GM21390 (cell line): Measurements from ENCODE around the gene TMEM184A.
A peak's percentile ranks its signal among the peaks of the same experiment; 100 is the strongest.
"Not testable (repeated sequence)": the region's sequence is repeated elsewhere in the genome, so short reads cannot be mapped to it uniquely, and the experiment has no call there.

Experiments
- ATAC-seq: cut with Tn5 transposase; IDR thresholded peaks from one replicate; pipeline ENCODE4 v1.9.1; 2021; ENCODE audit not compliant: unreplicated experiment

The TMEM184A gene

DNA sequence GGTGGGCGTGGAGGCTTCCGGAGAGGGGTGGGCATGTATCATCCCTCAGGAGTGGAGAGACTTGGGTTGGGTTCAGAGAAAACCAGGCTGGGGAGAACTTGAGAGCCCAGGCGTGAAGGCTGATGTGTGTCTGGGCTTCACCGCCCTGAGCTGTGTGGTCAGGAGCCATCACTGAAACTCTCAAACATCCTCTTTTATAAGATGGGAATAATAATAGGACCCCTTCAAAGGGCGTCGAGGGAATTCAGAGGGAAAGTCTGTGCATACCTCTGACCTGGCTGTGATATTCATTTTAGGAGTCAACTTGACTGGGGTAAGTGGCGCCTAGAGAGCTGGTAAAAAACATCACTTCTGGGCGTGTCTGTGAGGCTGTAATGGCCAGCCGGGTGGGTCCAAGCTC, 34.9 kb upstream of the TMEM184A start:
- no peak for ATAC-seq

DNA sequence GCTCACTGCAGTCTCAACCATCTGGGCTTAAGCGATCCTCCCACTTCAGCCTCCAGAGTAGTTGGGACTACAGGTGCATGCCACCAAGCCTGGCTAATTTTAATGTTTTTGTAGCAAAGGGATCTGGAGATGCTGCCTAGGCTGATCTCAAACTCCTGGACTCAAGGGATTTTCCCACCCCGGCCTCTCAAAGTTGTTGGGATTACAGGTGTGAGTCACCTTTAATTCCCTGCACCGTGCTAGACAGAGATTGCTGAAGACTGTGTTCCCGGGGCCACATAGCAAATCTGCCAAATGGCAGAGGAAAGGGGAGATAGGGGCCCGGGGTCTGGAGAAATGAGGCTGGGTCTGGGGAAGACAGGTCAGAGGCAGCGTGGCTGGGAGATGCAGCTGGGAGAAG, 34.5 kb upstream of the TMEM184A start:
- no peak for ATAC-seq

DNA sequence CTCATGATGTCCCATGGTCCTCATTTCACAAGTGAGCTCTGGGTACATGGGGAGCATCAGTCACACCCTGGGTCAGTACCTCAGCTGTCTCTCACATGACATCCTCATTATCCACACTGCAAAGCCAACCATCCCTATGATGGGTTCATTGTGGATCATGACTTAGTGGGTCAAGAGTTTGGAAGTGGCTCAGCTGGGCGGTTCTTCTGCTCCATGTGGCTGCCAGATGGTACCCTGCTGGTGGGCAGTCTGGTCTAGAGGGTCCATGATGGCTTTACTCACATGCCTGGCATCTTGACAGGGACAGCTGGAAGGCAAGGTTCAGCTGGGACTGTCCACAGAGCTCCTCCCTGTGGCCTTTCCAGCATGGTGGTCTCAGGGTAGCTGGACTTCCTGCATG, 33.0 kb upstream of the TMEM184A start:
- ATAC-seq = no peak

DNA sequence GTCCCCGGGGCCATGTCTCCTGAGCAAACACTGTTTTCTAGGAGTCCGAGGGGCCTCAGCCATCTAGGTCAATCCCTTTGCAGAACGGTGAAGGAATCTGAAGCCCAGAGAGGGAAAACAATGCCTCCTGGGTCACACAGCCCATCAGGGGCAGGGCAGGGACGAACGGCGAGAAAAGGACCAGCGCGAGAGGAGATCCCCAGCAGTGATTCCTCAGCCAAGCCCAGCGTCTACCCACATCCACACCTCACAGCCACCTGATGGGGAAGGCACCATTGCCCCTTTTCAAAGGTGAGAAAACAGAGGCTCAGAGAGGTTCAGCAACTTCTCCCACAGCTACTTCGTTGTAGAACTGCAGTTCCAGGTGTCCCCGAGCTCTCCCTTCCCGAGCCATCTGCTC, 31.7 kb upstream of the TMEM184A start:
- ATAC-seq = no peak

DNA sequence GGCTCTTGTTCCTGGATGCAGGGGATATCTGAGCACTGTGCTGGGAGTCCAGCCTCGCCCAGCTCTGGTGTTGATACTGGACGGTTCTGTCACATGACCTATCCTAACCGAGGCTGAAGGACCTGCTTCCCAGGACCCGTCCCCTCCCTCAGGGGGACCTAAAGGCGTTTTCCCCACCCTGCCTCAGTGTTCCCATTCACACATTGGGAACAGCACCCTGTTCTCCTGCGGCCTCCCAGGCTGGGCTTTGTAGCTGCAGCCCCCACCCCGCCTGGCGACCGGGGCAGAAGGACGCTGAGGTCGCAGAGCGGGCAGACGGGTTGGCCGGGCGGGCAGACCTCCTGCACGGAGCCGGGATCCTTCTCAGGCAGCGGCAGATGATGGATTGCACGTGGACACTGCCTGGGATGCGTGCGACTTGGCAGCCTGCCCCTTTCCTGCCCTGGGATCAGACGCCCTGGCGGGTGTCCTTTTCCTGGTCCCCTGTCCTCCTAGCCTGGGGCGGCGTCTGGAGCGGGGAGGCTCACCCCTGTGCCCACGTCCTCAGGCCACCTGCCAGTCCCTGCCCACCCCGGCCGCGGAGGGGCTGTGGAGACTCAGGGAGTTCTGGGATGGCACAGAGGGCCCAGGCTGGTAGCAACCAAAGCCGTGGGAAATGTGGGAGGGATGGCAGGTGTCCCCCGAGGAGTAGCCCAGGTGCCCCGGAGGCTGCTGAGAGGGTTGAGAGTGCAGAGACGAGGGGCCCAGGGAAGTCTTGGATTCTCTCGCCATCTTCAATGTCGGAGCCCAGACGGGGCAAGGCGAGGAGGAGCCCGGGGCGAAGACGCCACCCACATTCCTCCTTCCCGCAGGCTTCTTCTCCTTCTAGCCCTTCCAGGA, 31.1 kb upstream of the TMEM184A start:
- no peak for ATAC-seq

DNA sequence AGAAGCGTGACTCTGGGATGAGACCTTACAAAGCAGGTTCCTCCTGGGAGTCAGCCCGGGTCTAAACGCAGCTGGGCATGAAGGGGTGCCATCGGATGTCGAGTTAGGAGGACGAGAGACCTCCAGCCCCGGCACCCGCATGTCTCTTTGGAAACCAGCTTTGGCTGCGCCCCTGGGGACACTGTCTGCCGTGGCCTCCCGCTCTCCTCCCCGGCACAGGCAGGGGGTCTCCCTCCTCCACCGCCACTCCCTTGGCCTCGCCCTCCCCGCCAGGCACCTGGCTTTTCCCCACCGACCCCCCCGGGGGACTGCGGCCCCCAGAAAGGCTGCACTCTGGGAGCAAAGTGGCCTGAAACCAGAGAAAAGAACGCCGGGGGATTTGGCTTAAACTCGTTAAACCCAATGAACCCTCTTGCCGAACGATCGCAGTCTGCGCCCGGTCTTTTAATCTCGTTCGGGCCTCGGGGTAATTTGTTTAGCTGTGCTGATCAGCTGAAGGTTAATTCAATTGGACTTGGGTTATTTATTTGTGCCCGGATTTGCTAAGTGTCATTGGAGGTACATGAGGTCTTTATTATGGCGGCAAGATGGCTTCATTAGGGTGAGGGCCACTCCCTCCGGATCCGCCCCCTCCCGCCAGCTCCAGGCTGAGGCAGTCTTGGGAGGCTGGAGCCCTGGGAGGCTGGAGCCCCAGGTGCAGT, 30.3 kb upstream of the TMEM184A start:
- ATAC-seq = no peak

DNA sequence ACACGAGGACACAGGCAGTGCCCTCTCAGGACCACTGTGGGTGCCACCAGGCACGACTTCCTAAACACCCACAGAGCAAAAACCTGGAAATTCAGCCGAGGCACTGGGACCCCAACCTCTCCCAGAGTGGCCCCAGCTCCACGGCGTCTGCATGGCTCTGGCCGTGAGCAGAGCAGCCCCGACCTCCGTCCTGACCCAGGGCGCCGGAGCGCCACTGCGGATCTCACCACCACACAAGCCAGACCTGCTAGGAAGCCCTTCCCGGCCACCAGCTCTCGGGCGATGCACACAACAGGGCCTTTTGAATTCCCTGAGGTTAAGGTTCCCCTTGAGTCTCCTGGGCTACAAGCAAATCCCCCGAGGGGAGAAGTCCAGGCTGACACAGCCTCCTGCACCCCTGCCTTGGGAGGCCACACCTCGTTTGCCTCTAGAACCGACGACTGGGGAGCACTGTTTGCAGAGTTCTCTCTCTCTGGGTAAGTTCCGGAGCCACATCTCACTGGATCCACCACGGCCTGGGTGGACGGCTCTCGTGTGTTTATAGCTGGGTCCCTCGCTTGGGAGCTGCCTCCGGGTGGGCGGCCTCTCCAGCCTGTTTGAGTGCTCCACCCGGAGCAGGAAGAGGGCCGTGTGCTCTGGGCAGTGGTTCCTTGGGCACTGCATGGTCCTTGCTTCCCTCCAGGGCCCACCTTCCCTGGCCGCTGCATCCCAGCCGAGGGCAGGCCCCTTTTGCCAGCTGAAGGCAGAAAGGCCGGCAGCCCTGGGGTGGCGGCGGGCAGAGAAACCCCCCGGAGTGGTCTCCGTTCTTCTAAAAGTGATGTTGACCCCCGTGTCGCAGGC, 29.4 kb upstream of the TMEM184A start:
- ATAC-seq = no peak

DNA sequence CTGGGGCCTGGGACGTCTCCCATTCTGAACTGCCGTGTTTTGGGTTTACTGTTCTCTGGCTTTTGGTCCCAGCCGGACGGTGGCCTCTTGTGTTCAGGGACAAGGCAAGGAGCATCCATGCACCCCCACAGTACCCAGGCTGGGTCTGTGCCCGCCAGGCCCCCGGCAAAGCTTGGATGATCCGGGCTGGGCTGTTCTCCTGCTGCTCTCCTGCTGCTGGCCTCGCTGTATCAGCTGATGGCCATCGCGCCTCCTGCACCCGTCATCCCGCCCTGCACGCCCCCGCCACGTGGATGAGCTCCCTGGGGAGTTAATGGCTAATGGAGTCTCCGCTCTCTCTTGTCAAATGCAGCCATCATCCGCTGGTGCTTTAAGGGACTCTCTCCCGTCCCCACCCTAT, 28.7 kb upstream of the TMEM184A start:
- no peak for ATAC-seq

DNA sequence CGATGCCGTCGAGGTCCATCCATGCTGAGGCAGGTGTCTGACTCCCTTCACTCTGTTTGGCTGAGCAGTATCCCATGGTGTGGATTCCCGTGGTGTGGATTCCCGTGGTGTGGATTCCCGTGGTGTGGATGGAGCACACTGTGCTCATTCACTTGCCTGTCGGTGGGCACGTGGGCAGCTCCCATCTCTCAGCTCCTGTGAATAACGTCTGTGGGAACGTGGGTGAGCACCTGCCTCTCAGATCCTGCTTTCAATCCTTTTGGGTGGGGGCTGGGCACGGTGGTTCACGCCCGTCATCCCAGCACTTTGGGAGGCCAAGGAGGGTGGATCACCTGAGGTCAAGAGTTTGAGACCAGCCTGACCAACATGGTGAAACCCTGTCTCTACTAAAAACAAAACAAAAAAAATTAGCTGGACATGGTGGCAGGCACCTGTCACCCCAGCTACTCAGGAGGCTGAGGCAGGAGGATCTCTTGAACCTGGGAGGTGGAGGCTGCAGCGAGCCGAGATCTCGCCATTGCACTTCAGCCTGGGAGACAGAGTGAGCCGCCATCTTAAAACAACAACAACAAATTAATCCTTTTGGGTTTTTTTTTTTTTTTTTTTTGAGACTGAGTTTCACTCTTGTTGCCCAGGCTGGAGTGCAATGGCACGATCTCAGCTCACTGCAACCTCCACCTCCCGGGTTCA, 27.4 kb upstream of the TMEM184A start:
- not testable (repeated sequence) for ATAC-seq

DNA sequence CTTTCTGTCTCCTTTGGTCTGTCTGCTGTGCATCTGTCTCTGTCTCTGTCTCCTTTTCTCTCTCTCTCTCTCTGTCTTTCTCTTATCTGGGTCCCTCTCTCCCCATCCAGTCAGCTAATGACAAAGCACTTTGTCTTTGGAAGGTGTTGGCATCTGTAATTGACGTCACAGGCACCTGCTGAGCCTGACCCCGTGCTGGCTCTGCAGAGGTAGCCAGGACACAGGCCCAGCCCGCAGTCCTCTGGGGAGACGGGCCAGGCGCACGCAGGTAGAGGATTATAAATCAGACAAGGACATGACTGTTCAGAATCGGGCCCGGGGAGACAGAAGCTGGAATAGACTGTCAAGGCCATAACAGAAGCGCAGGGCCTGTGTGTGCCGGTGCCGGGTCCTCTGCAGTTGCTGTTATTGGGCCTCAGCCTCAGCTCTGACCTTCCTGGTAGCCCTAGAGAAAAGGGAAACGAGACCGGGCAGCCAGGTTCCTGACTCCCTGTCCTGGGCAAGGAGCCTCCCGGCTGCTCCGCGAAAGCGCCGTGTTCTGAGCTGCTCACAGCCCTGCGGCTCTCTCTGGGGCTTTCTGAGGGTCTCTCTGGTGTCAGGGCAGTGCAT, 24.5 kb upstream of the TMEM184A start:
- no peak for ATAC-seq

DNA sequence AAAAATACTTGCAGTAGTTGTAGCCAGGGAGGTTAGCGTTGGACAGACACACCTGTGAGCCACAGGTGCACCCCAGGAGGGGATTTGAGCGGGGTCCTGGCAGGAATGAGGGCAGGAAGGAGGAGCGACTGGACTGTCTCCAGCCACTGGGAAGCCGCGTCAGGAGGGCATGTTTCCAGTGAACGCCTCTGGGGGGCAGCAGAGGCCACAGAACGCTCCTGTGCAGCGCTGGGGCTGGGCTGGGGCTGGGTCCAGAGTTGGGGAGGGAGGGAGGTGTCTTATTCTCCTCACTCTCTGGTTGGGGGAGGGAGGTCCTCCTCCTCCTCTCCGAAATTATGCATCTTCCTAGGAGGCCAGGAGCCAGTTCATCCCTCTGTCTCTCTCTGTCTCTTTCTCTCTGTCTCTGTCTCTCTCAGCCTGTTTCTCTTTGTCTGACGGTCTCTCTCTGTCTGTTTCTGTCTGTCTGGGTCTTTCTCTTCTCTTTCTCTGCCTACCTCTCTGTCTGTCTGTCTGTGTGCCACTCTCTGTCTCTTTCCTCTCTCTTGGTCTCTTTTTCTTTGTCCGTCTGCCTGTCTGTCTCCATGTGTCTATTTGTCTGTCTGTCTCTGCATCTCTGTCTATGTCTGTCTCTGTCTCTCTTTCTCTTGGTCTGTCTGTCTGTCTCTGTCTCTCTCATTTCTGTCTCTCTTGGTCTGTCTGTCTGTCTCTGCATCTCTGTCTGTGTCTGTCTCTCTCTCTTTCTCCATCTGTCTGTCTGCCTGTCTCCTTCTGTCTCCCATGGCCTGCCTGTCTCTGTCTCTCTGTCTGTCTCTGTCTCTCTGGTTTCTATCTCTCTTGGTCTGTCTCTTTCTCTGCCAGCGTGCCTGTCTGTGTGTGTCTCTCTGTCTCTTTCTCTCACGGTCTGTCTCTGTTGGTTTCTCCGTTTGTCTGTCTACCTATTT, 23.7 kb upstream of the TMEM184A start:
- ATAC-seq = no peak

DNA sequence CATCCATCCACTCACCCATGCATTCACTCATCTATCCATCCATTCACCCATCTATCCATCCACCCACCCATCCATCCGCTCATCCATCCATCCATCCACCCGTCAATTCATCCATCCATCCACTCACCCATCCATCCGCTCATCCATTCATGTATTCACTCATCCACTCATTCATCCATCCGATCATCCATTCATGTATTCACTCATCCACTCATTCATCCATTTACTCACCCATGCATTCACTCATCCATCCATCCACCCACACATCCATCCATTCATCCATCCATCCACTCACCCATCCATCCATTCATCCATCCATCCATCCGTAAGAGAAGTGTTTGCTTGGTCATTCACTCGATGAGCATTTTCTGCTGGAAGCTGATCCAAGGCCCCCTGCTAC, 22.5 kb upstream of the TMEM184A start:
- no peak for ATAC-seq

DNA sequence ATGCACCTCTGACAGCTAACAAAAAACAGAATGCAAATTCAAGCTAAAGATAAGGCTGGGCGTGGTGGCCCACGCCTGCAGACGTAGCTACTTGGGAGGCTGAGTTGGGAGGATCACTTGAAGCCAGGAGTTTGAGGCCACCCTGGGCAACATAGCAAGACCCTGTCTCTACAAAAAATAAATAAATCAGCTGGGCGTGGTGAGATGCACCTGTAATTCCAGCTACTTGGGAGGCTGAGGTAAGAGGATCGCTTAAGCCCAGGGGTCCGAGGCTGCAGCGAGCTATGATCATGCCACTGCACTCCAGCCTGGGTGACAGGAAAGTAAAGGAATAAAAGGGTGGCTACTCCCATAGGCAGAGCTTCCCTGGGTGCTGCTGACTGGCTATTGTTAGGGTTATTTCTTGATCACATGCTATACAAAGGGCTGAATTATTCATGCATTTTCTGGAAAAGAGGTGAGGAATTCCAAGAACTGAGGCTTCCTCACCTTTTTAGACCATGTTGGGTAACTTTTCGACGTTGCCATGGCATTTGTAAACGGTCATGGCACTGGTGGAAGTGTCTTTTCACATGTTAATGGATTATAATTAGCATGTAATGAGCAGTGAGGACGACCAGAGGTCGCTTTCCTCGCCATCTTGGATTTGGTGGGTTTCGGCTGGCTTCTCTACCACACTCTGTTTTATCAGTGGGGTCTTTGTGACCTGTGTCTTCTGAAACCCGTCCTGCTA, 20.7 kb upstream of the TMEM184A start:
- ATAC-seq = no peak

DNA sequence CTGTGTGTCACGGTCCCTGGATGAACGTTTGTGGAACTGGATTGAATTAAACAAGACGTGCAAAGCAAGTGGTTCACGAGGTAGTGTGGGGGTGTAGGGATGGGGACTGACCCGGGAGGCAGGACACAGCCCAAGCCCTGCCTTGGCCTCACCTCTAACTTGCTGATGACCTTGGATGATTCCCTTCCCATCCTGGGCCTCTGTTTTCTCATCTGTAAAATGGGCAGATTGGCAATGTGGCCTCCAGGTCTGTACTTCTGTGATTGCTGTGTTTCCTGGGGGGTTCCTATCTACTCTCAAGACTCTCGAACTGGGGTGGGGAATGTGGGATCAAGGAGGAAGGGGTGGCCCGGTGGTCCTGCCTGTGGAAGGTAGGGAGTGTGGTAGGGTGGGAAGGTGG, 19.8 kb upstream of the TMEM184A start:
- ATAC-seq = no peak

DNA sequence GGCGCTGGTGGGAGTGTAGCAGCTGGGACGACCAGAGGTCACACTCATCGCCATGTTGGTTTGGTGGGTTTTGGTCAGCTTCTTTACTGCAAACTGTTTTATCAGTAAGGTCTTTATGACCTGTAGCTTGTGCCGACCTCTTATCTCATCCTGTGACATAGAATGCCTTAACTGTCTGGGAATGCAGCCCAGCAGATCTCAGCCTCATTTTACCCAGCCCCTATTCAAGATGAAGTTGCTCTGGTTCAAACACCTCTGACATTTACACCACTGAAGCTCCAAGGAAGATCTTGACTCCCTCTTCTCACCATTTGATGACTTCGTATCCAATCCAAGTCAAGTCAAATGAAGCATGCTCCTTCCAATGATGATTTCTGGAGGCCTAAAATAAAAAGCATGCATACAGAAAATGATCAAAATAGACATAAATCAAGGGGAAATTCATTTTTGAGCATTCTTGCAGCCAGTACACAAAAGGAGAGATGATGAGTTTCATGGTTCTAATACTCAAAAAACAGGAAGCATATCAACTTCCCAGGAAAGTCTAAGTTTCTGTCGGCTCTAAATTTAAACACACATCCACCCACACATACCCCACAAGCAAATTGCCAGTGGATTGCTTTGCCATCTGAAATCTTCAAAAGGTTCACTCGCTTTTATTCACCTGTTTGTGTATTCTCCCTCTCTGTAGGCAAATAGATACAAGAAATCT, 16.3 kb upstream of the TMEM184A start:
- ATAC-seq = no peak

DNA sequence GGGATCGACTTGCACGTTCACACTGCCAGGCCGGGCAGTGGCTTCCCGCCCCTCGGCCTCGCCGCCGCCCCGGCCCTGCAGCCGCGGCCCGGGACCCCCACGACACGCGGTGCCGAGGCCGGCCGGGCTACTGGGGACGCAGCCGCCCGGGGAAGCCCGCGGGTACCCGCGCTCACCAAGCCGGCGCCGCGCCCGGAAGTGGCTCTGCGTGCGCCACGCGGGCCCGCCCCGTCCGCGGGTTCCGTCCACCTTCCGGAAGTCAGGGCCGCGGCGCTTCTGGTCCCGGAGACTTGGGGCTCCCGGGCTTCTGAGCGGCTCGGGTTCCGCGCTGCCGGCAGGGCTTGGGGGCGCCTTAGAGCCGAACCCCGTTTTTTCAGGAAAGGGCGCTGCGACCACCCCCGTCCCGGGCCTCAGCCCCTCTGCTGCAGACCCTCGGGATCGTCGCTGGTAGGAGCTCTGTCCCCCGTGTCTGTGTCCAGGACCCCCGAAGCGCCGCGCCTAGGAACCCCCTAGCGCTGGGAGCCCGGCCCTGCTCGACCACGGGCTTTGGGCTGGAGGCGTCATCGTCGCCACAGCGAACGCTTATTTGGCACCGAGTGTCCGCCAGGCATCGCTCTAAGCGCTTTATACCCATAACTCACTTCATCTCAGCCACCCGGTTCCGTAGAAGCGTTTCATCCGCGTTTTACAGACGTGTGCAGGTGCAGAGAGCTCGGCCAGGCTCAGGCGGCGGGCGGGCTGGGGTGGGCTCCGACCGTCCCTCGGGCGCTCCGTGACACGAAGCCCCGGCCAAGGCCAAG, 14.0 kb upstream of the TMEM184A start, which contains the start of gene PSMG3:
TSS of gene PSMG3 (minus strand) at position 200 of the 800 bp plus-strand sequence. CDS start 693 bp downstream, outside the sequence.
- peak; percentile 90 for ATAC-seq

DNA sequence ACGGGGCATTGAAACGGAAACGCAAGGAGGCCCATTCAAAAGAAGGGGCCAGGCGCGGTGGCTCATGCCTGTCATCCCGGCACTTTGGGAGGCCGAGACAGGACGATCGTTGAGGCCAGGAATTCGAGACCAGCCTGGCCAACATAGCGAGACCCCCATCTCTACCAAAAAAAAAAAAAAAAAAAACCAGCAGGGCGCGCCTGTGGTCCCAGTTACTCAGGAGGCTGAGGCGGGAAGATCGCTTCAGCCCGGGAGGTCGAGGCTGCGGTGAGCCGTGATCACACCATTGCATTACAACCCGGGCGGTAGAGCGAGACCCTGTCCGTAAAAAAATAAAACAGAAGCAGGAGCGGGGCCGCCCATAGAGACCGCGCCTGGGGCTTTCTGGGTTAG, 13.4 kb upstream of the TMEM184A start:
- ATAC-seq = no peak
